SK-N-SH treated with all-trans-retinoic acid at 6 μM for 48 hours (cell line): ENCODE results near the gene PCIF1.

Experiments used
- ATAC-seq: fragments of 200-7000 bp; cut with Tn5 transposase; 3 replicates; pipeline ENCODE4 v1.9.1; 2020; ENCODE audit warnings: mild to moderate bottlenecking, moderate library complexity
- ARNTL ChIP-seq: fragments of 450-650 bp; formaldehyde crosslinking; IDR thresholded peaks from 2 replicates; pipeline ENCODE4 v1.5.0; 2020; ENCODE audit warnings: low read depth, mild to moderate bottlenecking, moderate library complexity, borderline replicate concordance
- BACH2 ChIP-seq: fragments of 250-450 bp; sonication (Bioruptor Pico); IDR thresholded peaks from 2 replicates; pipeline ENCODE4 v1.9.0; 2021; ENCODE audit warnings: mild to moderate bottlenecking, borderline replicate concordance
- CSDC2 ChIP-seq: fragments of 250-450 bp; sonication (Bioruptor Pico); IDR thresholded peaks from 2 replicates; pipeline ENCODE4 v1.5.0; 2020; ENCODE audit warnings: mild to moderate bottlenecking, moderate library complexity
- CSRNP3 ChIP-seq: fragments of 250-450 bp; sonication (Bioruptor Pico); IDR thresholded peaks from 2 replicates; pipeline ENCODE4 v1.5.1; 2021; ENCODE audit warnings: mild to moderate bottlenecking, moderate library complexity
- GLIS3 ChIP-seq: fragments of 250-450 bp; sonication (Bioruptor Pico); IDR thresholded peaks from 2 replicates; pipeline ENCODE4 v1.5.0; 2020; ENCODE audit warnings: mild to moderate bottlenecking, moderate library complexity
- ISL1 ChIP-seq: fragments of 250-450 bp; sonication (Bioruptor Pico); IDR thresholded peaks from 2 replicates; pipeline ENCODE4 v2.1.2; 2022; ENCODE audit warnings: mild to moderate bottlenecking, moderate library complexity
- OSR1 ChIP-seq: fragments of 250-450 bp; sonication (Bioruptor Pico); IDR thresholded peaks from 2 replicates; pipeline ENCODE4 v1.8.0; 2022; ENCODE audit warnings: moderate library complexity, mild to moderate bottlenecking, inconsistent platforms
- PPARA ChIP-seq: fragments of 250-450 bp; sonication (Bioruptor Pico); IDR thresholded peaks from 2 replicates; pipeline ENCODE4 v1.5.0; 2020; ENCODE audit warnings: mild to moderate bottlenecking, borderline replicate concordance
- SNAI2 ChIP-seq: fragments of 250-450 bp; sonication (Bioruptor Pico); IDR thresholded peaks from 2 replicates; pipeline ENCODE4 v1.5.0; 2020; ENCODE audit warnings: mild to moderate bottlenecking, moderate library complexity
- TCF4 ChIP-seq: fragments of 250-450 bp; sonication (Bioruptor Pico); IDR thresholded peaks from 2 replicates; pipeline ENCODE4 v1.8.0; 2021; ENCODE audit warnings: mild to moderate bottlenecking, moderate library complexity, borderline replicate concordance
- TSHZ2 ChIP-seq: fragments of 250-450 bp; sonication (Bioruptor Pico); IDR thresholded peaks from 2 replicates; pipeline ENCODE4 v1.5.0; 2020; ENCODE audit warnings: mild to moderate bottlenecking, moderate library complexity
- ZC3H10 ChIP-seq: fragments of 250-450 bp; sonication (Bioruptor Pico); IDR thresholded peaks from 2 replicates; pipeline ENCODE4 v1.5.1; 2021; ENCODE audit warnings: mild to moderate bottlenecking, moderate library complexity
- ZFP3 ChIP-seq: fragments of 250-450 bp; sonication (Bioruptor Pico); IDR thresholded peaks from 2 replicates; pipeline ENCODE4 v1.5.0; 2020; ENCODE audit warnings: mild to moderate bottlenecking, moderate library complexity
- ZFP30 ChIP-seq: fragments of 450-650 bp; formaldehyde crosslinking; IDR thresholded peaks from 2 replicates; pipeline ENCODE4 v1.5.0; 2022; ENCODE audit warnings: mild to moderate bottlenecking, moderate library complexity
- ZNF8 ChIP-seq: fragments of 450-650 bp; formaldehyde crosslinking; IDR thresholded peaks from 2 replicates; pipeline ENCODE4 v1.5.0; 2020; ENCODE audit warnings: mild to moderate bottlenecking, moderate library complexity
- TF ChIP-seq, protein P1 (sequence below): fragments of 250-450 bp; sonication (Bioruptor Pico); IDR thresholded peaks from 2 replicates; pipeline ENCODE4 v1.8.0; 2020; ENCODE audit warnings: mild to moderate bottlenecking, moderate library complexity, borderline replicate concordance
- TF ChIP-seq, protein P2 (sequence below): fragments of 250-450 bp; sonication (Bioruptor Pico); IDR thresholded peaks from 2 replicates; pipeline ENCODE4 v1.8.0; 2021; ENCODE audit warnings: low read depth, mild to moderate bottlenecking, moderate library complexity, borderline replicate concordance
- TF ChIP-seq, protein P3 (sequence below): fragments of 250-450 bp; sonication (Bioruptor Pico); IDR thresholded peaks from 2 replicates; pipeline ENCODE4 v1.5.1; 2020; ENCODE audit warnings: low read depth, mild to moderate bottlenecking, moderate library complexity

Gene PCIF1

GRCh38 chr20:45924391-45925261, 9.9 kb upstream of the PCIF1 start:
- no peak; the same call in 2 of the 3 replicates for ATAC-seq
- TF ChIP-seq TSHZ2 (no peak), PPARA (CRISPR knock-in tag) (no peak), OSR1 (CRISPR knock-in tag) (no peak), CSRNP3 (no peak), GLIS3 (CRISPR knock-in tag) (no peak)
- TF ChIP-seq, protein P1, sequence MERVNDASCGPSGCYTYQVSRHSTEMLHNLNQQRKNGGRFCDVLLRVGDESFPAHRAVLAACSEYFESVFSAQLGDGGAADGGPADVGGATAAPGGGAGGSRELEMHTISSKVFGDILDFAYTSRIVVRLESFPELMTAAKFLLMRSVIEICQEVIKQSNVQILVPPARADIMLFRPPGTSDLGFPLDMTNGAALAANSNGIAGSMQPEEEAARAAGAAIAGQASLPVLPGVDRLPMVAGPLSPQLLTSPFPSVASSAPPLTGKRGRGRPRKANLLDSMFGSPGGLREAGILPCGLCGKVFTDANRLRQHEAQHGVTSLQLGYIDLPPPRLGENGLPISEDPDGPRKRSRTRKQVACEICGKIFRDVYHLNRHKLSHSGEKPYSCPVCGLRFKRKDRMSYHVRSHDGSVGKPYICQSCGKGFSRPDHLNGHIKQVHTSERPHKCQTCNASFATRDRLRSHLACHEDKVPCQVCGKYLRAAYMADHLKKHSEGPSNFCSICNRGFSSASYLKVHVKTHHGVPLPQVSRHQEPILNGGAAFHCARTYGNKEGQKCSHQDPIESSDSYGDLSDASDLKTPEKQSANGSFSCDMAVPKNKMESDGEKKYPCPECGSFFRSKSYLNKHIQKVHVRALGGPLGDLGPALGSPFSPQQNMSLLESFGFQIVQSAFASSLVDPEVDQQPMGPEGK (CRISPR knock-in tag), result no peak

DNA sequence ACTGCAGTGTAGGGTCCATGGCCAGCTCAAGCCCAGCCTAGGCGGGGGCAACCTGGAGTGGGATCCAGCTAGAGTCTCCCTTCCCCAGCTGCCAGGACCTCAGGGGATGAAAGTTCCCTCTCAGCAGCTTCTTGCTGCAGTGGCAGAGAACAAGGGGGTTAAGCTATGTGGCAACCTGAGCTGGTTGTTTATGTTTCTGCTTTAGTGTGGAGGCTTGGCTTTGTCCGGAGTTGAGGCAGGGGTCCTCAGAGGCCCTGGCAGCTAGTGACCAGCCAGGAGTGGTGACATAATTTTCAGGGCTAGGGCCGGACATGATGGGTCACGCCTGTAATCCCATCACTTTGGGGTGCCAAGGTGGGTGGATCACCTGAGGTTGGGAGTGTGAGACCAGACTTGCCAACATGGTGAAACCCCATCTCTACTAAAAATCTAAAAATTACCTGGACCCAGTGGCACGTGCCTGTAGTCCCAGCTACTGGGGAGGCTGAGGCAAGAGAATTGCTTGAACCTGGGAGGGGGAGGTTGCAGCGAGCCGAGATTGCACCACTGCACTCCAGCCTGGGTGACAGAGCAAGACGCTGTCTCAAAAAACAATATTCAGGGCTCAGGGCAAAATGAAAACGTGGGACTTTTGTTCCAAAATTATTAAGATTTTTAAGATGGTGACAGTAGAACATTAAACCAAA, 8.5 kb upstream of the PCIF1 start:
- TF ChIP-seq TCF4 (CRISPR knock-in tag), result no peak
- TF ChIP-seq GLIS3 (CRISPR knock-in tag), result no peak
- TF ChIP-seq ZNF8 (CRISPR knock-in tag), result no peak
- no peak for TF ChIP-seq ZFP3 (CRISPR knock-in tag)
- TF ChIP-seq, protein P2, sequence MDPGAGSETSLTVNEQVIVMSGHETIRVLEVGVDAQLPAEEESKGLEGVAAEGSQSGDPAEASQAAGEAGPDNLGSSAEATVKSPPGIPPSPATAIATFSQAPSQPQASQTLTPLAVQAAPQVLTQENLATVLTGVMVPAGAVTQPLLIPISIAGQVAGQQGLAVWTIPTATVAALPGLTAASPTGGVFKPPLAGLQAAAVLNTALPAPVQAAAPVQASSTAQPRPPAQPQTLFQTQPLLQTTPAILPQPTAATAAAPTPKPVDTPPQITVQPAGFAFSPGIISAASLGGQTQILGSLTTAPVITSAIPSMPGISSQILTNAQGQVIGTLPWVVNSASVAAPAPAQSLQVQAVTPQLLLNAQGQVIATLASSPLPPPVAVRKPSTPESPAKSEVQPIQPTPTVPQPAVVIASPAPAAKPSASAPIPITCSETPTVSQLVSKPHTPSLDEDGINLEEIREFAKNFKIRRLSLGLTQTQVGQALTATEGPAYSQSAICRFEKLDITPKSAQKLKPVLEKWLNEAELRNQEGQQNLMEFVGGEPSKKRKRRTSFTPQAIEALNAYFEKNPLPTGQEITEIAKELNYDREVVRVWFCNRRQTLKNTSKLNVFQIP (CRISPR knock-in tag), result no peak
- TF ChIP-seq CSDC2 (CRISPR knock-in tag), result no peak
- TF ChIP-seq, protein P3, sequence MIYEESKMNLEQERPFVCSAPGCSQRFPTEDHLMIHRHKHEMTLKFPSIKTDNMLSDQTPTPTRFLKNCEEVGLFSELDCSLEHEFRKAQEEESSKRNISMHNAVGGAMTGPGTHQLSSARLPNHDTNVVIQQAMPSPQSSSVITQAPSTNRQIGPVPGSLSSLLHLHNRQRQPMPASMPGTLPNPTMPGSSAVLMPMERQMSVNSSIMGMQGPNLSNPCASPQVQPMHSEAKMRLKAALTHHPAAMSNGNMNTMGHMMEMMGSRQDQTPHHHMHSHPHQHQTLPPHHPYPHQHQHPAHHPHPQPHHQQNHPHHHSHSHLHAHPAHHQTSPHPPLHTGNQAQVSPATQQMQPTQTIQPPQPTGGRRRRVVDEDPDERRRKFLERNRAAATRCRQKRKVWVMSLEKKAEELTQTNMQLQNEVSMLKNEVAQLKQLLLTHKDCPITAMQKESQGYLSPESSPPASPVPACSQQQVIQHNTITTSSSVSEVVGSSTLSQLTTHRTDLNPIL, result no peak
- TF ChIP-seq ZC3H10 (CRISPR knock-in tag), result no peak
- TF ChIP-seq CSRNP3, result no peak
- TF ChIP-seq OSR1 (CRISPR knock-in tag), result no peak
- no peak for TF ChIP-seq SNAI2 (CRISPR knock-in tag)
- TF ChIP-seq ARNTL, result no peak
- TF ChIP-seq ZFP30, result no peak
- TF ChIP-seq ISL1 (CRISPR knock-in tag), result no peak
- no peak for TF ChIP-seq PPARA (CRISPR knock-in tag)
- no peak for TF ChIP-seq BACH2 (CRISPR knock-in tag)
- TF ChIP-seq, all 23 proteins: peak for 0
- ATAC-seq, result no peak
